GM10248 (cell line): ENCODE data around the gene NGF.
"Not testable (repeated sequence)": the region's sequence is repeated elsewhere in the genome, so short reads cannot be mapped to it uniquely, and the experiment has no call there.

Source experiments
- CTCF ChIA-PET: fragments of 300-600 bp; sonication (Branson Sonifier 250); formaldehyde crosslinking; extraction: SDS; loops from one replicate; lab custom pipeline; 2021; ENCODE audit warnings: antibody characterized with exemption; lab: Yijun Ruan, JAX
- POLR2A ChIA-PET: fragments of 350-650 bp; sonication (Branson Sonifier 250); formaldehyde crosslinking; extraction: SDS; loops from one replicate; lab custom pipeline; 2020; ENCODE audit warnings: antibody characterized with exemption; lab: Yijun Ruan, JAX
- DNase-seq: peaks from one replicate; pipeline ENCODE4 v3.0.0; 2012; ENCODE audit errors: extremely low spot score
- CTCF ChIP-seq: IDR thresholded peaks from 2 replicates; pipeline ENCODE4 v1.5.1; 2012; ENCODE audit warnings: mild to moderate bottlenecking, low read depth; ENCODE audit errors: extremely low read depth, missing control alignments, control extremely low read depth

Gene NGF

DNA sequence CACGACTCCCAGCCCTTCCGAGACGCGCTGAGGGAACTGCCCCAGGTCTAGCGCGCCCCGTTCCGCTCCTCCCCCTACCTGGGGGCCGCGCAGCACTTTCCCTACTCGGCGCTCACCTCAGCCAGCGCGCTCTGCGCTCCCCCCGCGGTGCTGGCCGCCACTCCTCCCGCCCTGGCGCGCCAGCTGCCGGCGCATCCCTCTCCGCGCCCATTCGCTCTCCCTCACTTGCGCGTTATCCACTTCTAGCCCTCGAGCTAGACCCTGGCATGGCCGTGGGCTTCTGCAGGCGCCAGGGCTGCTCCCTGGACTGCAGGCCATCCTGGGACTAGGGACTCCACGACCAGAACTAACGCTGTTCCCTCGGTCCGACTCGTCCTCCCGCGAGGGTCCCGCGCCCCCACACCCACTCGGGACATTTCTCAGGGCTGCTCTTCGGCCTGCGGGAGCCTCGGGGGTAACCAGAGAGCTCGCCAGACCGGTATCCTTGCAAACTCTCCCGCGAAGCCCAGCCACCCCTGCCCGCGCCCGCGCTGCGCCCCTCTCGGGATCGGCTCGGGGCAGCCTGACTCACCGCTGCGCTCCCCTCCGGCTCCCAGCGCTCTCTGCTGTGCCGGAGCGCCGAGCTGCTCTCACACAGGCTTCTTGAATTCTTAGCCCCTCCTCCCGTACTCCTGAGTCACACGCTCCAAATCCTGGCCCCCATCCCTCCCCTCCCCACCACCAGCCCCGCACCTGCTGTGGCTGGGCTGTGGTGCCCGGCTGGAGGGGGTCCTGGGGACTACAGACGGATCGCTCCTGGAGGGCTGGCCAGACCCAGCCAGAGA, at the start of gene NGF:
TSS of gene NGF (minus strand) at position 617 of the 824 bp plus-strand sequence. CDS start 51,454 bp downstream, outside the sequence.
- TF ChIP-seq CTCF: no peak
- DNase-seq: peak; percentile 12
- POLR2A ChIA-PET: no interaction called here
- CTCF ChIA-PET: interaction anchor here (1.0 to 1.7 kb wide), 2 partner anchors 11 to 14 kb away, joined by 3 to 7 read pairs; no protein-coding TSS in a partner anchor

- CTCF ChIA-PET, DNase-seq, POLR2A ChIA-PET: not testable (repeated sequence)
Observed at GRCh38 chr1:115383455-115383854, 45.4 kb upstream of the NGF start.

DNA sequence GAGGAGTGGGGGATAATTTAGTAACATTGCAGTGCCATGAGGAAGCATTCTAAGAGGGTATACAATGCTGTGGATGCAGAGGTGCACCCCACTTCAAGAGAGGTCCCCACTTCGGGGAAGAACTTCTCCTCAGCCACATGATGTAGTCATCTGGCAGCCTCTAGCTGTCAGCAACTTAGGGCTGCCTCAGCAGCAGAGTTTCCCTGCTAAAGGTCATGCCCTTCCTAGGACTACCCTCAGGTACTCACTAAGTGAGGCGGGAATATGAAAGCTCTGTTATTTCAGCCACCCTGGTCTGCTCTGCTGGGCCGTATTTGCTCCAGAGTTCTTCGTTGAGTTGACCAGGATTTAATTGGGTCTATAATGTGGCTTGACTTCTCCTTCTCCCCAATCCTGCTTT, 41.9 kb upstream of the NGF start:
- ChIA-PET POLR2A (no interaction called here), CTCF (interaction anchor here (0.9 kb wide), 1 partner anchor 14 kb away, joined by 3 read pairs; no protein-coding TSS in a partner anchor)
- TF ChIP-seq CTCF: no peak
- DNase-seq: no peak

- ChIA-PET CTCF (interaction anchor here (1.2 kb wide), 1 partner anchor 19 kb away, joined by 3 read pairs; no protein-coding TSS in a partner anchor), POLR2A (no interaction called here)
- no peak for TF ChIP-seq CTCF
- no peak for DNase-seq
Observed at GRCh38 chr1:115377411-115377810, 39.4 kb upstream of the NGF start.

DNA sequence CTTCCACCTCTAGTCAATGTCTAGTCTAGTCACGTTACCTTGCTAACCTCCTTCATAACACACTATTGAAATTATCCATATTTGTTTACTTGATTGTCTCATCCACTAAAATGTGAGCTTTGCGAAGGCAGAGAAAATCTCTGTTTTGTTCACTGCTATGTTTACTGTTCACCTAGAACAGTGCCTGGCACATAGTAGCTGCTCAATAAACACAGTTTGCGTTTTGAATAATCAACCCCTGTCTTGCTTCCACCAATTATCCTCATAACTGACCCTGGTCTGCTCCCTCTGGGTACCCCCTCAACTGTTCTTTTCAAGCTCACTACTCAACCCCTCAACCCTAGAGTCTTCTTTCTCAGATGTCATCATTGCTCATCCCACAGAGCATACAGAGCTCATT, 36.5 kb upstream of the NGF start:
- TF ChIP-seq CTCF: no peak
- no peak for DNase-seq
- CTCF ChIA-PET: interaction anchor here (0.8 to 1.0 kb wide), 3 partner anchors 11 to 70 kb away, joined by 3 read pairs; no protein-coding TSS in a partner anchor
- POLR2A ChIA-PET: no interaction called here

- CTCF ChIA-PET: interaction anchor here (1.1 kb wide), 1 partner anchor 9 kb away, joined by 3 read pairs; no protein-coding TSS in a partner anchor
- DNase-seq: no peak
Observed at GRCh38 chr1:115373305-115373704, 35.3 kb upstream of the NGF start.

More at GRCh38 chr1:115373305-115373704, 35.3 kb upstream of the NGF start:
- no peak for TF ChIP-seq CTCF
- POLR2A ChIA-PET: no interaction called here
